K562 (cell line): Measurements from ENCODE around the gene TENM4. TPM values are rescaled to one million over a fixed set of nuclear protein-coding genes. Genes with fewer than 3 reads are reported as not detected.

Experiments
- ATAC-seq: fragments of 200-7000 bp; cut with Tn5 transposase; 3 replicates; pipeline ENCODE4 v1.9.1; 2020; ENCODE audit warnings: moderate library complexity
- BruUV-seq: library from RNA; stranded (reverse); fragments of 400-500 nt; replicated peaks from 2 replicates; lab custom pipeline; 2021; lab: Mats Ljungman, UMichigan
- CTCF ChIA-PET: fragments of 300-600 bp; formaldehyde crosslinking; extraction: SDS; loops from one replicate; lab custom pipeline; 2021; ENCODE audit warnings: low intra/inter-chr PET ratio; lab: Yijun Ruan, JAX
- POLR2A ChIA-PET: fragments of 300-600, 350-650 bp; sonication (Branson Sonifier 250); formaldehyde crosslinking; extraction: SDS; loops from one replicate; lab custom pipeline; 2021; ENCODE audit warnings: antibody characterized with exemption, inconsistent platforms; lab: Yijun Ruan, JAX
- DNase-seq, 4 experiments: peaks; one replicate each; pipeline versions ENCODE4 v3.0.0 to v3.0.0-alpha.2; 2011 to 2018; ENCODE audit warnings: low spot score in 3 of 4, mixed read lengths in 3 of 4; ENCODE audit errors: extremely low read depth in 1 of 4
- FAIRE-seq: peaks from 2 replicates; lab custom pipeline; 2011; peaks lifted over from hg19 to GRCh38; lab: Jason Lieb, UNC
- H2AFZ ChIP-seq: 2 replicates; pipeline ENCODE4 v1.6.0; 2011; ENCODE audit warnings: low read depth, low read length, control low read depth, inconsistent platforms
- H3K27ac ChIP-seq: fragments of 200-600 bp; 3 replicates; pipeline ENCODE4 v1.8.0; 2011; ENCODE audit warnings: low read depth, mild to moderate bottlenecking, control low read depth, inconsistent platforms, low read length, moderate library complexity, mixed read lengths; ENCODE audit errors: extremely low read depth
- H3K27me3 ChIP-seq, 2 experiments: fragments of 300-600 bp in 1 of 2; 2 replicates in 1 of 2; 3 replicates in 1 of 2; pipeline versions ENCODE4 v1.6.0 to v1.8.0; 2011; ENCODE audit warnings: inconsistent platforms in 2 of 2, low read length in 2 of 2, mild to moderate bottlenecking in 1 of 2, mixed read lengths in 1 of 2, moderate library complexity in 1 of 2; ENCODE audit not compliant: control insufficient read depth in 2 of 2, insufficient read depth in 2 of 2
- H3K36me3 ChIP-seq: fragments of 300-600 bp; 3 replicates; pipeline ENCODE4 v1.8.0; 2011; ENCODE audit warnings: mild to moderate bottlenecking, low read length, inconsistent platforms; ENCODE audit not compliant: control insufficient read depth, insufficient read depth
- H3K4me1 ChIP-seq, 2 experiments: fragments of 200-600 bp in 1 of 2; replicated peaks in 1 of 2; 2 replicates in 1 of 2; 3 replicates in 1 of 2; pipeline versions ENCODE4 v1.5.1 to v1.8.0; 2011; ENCODE audit warnings: inconsistent platforms in 2 of 2, low read length in 2 of 2, mild to moderate bottlenecking in 1 of 2, mixed read lengths in 1 of 2, moderate library complexity in 1 of 2; ENCODE audit not compliant: control insufficient read depth in 2 of 2, insufficient read depth in 2 of 2
- H3K4me2 ChIP-seq: 2 replicates; pipeline ENCODE4 v1.6.1; 2011; ENCODE audit warnings: low read length, control low read depth, inconsistent platforms, mixed read lengths; ENCODE audit not compliant: insufficient read depth
- H3K4me3 ChIP-seq: fragments of 200-600 bp; sonication (generic), shearing (Covaris generic); 2 replicates; pipeline ENCODE4 v1.5.1; 2016; ENCODE audit warnings: control low read depth, inconsistent platforms
- H3K79me2 ChIP-seq: fragments of 200-600 bp; 3 replicates; pipeline ENCODE4 v1.8.0; 2011; ENCODE audit warnings: low read length, inconsistent platforms; ENCODE audit not compliant: control insufficient read depth, insufficient read depth
- H3K9ac ChIP-seq, 2 experiments: 2 replicates each; pipeline versions ENCODE4 v1.6.0 to v1.6.1; 2011; ENCODE audit warnings: low read depth in 2 of 2, low read length in 2 of 2, control low read depth in 1 of 2, inconsistent platforms in 1 of 2, mild to moderate bottlenecking in 1 of 2, mixed read lengths in 1 of 2; ENCODE audit not compliant: insufficient read depth in 1 of 2
- H3K9me1 ChIP-seq: one replicate; pipeline ENCODE4 v1.6.0; 2011; ENCODE audit warnings: inconsistent platforms, mild to moderate bottlenecking, low read length, moderate library complexity; ENCODE audit not compliant: control insufficient read depth, insufficient read depth
- H3K9me3 ChIP-seq: replicated peaks from 2 replicates; pipeline ENCODE4 v1.5.1; 2011; ENCODE audit warnings: low read depth, low read length, inconsistent platforms; ENCODE audit not compliant: control insufficient read depth, insufficient read depth
- H4K20me1 ChIP-seq: replicated peaks from 2 replicates; pipeline ENCODE4 v1.6.1; 2011; ENCODE audit warnings: low read length, inconsistent platforms, mixed read lengths; ENCODE audit not compliant: control insufficient read depth, insufficient read depth
- HOXB6 ChIP-seq: fragments of 250-450 bp; sonication (Bioruptor Pico); IDR thresholded peaks from 2 replicates; pipeline ENCODE4 v1.5.1; 2022; ENCODE audit warnings: mild to moderate bottlenecking, borderline replicate concordance
- KLF16 ChIP-seq: IDR thresholded peaks from 2 replicates; pipeline ENCODE4 v1.6.1; 2016; ENCODE audit warnings: antibody characterized with exemption
- RFX7 ChIP-seq: fragments of 250-450 bp; sonication (Bioruptor Pico); IDR thresholded peaks from 2 replicates; pipeline ENCODE4 v1.5.1; 2021; ENCODE audit warnings: mild to moderate bottlenecking
- SNRNP70 ChIP-seq: fragments of 200-400 bp; formaldehyde crosslinking; optimal IDR thresholded peaks from 2 replicates; pipeline ENCODE3; 2017; ENCODE audit warnings: low read depth, low read length
- TAF9B ChIP-seq: fragments of 450-650 bp; IDR thresholded peaks from 2 replicates; pipeline ENCODE4 v1.6.1; 2018; ENCODE audit warnings: mild to moderate bottlenecking; ENCODE audit not compliant: partially characterized antibody
- ZC3H8 ChIP-seq: fragments of 450-650 bp; IDR thresholded peaks from 2 replicates; pipeline ENCODE4 v1.6.1; 2017
- WGBS: fragments of 100-300 bp; shearing (Covaris generic); methylation state at CpG from one replicate; pipeline ENCODE4 v1.1.6; 2016; ENCODE audit warnings: low coverage, mixed read lengths; ENCODE audit not compliant: insufficient coverage; ENCODE audit errors: missing lambda C conversion rate; 5-methylcytosine and 5-hydroxymethylcytosine counted together
- in situ Hi-C: fragments of 300-500 bp; cut with MboI; formaldehyde crosslinking; loops from 4 replicates; pipeline ENCODE4 v1.15.0; 2018; ENCODE audit warnings: inconsistent platforms, mixed read lengths
- intact Hi-C: fragments of 100-400 bp; cut with micrococcal nuclease; formaldehyde crosslinking; loops from 2 replicates; pipeline ENCODE4 v1.14.2; 2022
- polyA plus RNA-seq, 8 experiments: library from polyadenylated mRNA; depleted of rRNA in 4 of 8; stranded (reverse) in 5 of 8; unstranded in 3 of 8; fragments of >200 nt; fragmentation: Nextera tagmentation in 2 of 8; fragmentation: Illumina TruSeq in 1 of 8; extraction: Ambion mirVana in 2 of 8; extraction: Trizol in 1 of 8; gene quantifications; 2 replicates each; pipeline versions ENCODE4 v1.2.1 to v1.2.3, GENCODE V29; 2011 to 2014; ENCODE audit warnings: inconsistent platforms in 1 of 8, missing spikeins in 1 of 8
- total RNA-seq, 7 experiments: library from RNA; depleted of rRNA in 6 of 7; stranded (reverse); fragments of >200 nt in 6 of 7; fragmentation: Illumina TruSeq in 2 of 7; extraction: Trizol in 2 of 7; gene quantifications; 2 replicates each; pipeline versions ENCODE4 v1.2.1 to v1.2.3, GENCODE V29; 2011 to 2021; ENCODE audit warnings: low replicate concordance in 1 of 7
- TF ChIP-seq, protein P1 (sequence below), 2 experiments: fragments of 450-650 bp; conservative IDR thresholded peaks; 2 replicates each; pipeline ENCODE4 v1.6.1; 2017; ENCODE audit warnings: mild to moderate bottlenecking in 2 of 2, moderate library complexity in 2 of 2

Gene TENM4
- total and polyA plus RNA-seq, 9 of the 15 experiments (the other 6 are each of a cell fraction or from before 2014, with no cell fraction given): 0.16 TPM; not detected in 8

DNA sequence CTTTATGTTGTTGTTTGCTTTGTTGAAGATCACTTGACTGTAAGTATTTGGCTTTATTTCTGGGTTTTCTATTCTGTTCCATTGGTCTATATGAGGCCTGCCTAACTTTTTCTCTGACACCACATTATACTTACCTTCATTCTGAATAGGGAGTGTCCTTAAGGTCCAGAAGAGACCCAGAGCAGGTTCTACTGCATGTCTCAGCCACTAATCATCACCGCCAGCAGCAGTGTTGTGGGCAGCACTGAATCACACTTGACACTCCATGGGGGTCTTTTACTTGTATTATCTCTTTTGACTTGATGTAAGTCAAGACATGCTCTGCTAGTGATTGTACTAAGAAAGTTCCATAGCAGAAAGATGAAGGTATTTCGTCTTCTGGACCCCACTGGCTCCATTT lies 274.9 kb downstream of the TENM4 start:
- DNase-seq (no peak), ATAC-seq (no peak), FAIRE-seq (no peak)
- Histone ChIP-seq H3K4me1 (no peaks in the 10 kb centered on the region), H3K27ac (no peak overlapping the region), H3K27me3 (no peaks in the 10 kb centered on the region), H3K9ac (no peak overlapping the region), H3K4me3 (no peak overlapping the region), H3K36me3 (no peaks in the 10 kb centered on the region), H3K9me1 (no peaks in the 10 kb centered on the region), H4K20me1 (no peaks in the 10 kb centered on the region), H3K9me3 (no peaks in the 10 kb centered on the region), H3K4me2 (no peak overlapping the region), H3K79me2 (no peaks in the 10 kb centered on the region), H2AFZ (no peak overlapping the region)
- 0% methylated on average over 2 of the region's 2 CpGs for WGBS
- TF ChIP-seq ZC3H8 (no peak), KLF16 (no peak), TAF9B (no peak), HOXB6 (CRISPR knock-in tag) (no peak), SNRNP70 (no peak), RFX7 (CRISPR knock-in tag) (no peak)
- TF ChIP-seq, protein P1, sequence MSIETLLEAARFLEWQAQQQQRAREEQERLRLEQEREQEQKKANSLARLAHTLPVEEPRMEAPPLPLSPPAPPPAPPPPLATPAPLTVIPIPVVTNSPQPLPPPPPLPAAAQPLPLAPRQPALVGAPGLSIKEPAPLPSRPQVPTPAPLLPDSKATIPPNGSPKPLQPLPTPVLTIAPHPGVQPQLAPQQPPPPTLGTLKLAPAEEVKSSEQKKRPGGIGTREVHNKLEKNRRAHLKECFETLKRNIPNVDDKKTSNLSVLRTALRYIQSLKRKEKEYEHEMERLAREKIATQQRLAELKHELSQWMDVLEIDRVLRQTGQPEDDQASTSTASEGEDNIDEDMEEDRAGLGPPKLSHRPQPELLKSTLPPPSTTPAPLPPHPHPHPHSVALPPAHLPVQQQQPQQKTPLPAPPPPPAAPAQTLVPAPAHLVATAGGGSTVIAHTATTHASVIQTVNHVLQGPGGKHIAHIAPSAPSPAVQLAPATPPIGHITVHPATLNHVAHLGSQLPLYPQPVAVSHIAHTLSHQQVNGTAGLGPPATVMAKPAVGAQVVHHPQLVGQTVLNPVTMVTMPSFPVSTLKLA (conservative IDR thresholded peaks at IDR 0.05): no peak
- intact Hi-C loops (no loop called here), in situ Hi-C loops (no loop called here)
- POLR2A ChIA-PET: interaction anchor here (0.5 kb wide), 1 partner anchor 56 kb away, joined by 3 read pairs; no protein-coding TSS in a partner anchor
- CTCF ChIA-PET: no interaction called here
- no TSS peak for BruUV-seq
